Panc1 (cell line): Measurements from ENCODE around the gene CDAN1. TPM values are rescaled to one million over a fixed set of nuclear protein-coding genes. Genes with fewer than 3 reads are reported as not detected.

Experiments used
- ATAC-seq: fragments of 200-7000 bp; cut with Tn5 transposase; 2 replicates; pipeline ENCODE4 v1.9.1; 2020; ENCODE audit warnings: mild to moderate bottlenecking, moderate library complexity
- BruUV-seq: library from RNA; stranded (reverse); fragments of 400-500 nt; replicated peaks from 2 replicates; lab custom pipeline; 2021; lab: Mats Ljungman, UMichigan
- CTCF ChIA-PET: fragments of 300-600 bp; sonication (Branson Sonifier 250); formaldehyde crosslinking; loops from one replicate; lab custom pipeline; 2022; ENCODE audit warnings: antibody characterized with exemption; lab: Charles Lee
- POLR2A ChIA-PET: fragments of 300-600 bp; sonication (Branson Sonifier 250); formaldehyde crosslinking; loops from one replicate; lab custom pipeline; 2022; ENCODE audit warnings: antibody characterized with exemption; lab: Charles Lee
- DNase-seq: peaks from one replicate; pipeline ENCODE4 v3.0.0-alpha.2; 2010; ENCODE audit warnings: low read depth, low spot score
- H3K27ac ChIP-seq: 2 replicates; pipeline ENCODE4 v1.5.1; 2011; ENCODE audit warnings: mild to moderate bottlenecking, low read length, inconsistent platforms
- H3K27me3 ChIP-seq: fragments of 200-500 bp; sonication (Bioruptor generic); 2 replicates; pipeline ENCODE4 v1.6.0; 2014; ENCODE audit warnings: low read length, inconsistent platforms; ENCODE audit not compliant: control insufficient read depth, insufficient read depth
- H3K36me3 ChIP-seq: fragments of 200-500 bp; sonication (Bioruptor generic); 2 replicates; pipeline ENCODE4 v1.5.1; 2014; ENCODE audit warnings: inconsistent platforms, mild to moderate bottlenecking, low read length, moderate library complexity; ENCODE audit not compliant: control insufficient read depth, insufficient read depth
- H3K4me1 ChIP-seq: 2 replicates; pipeline ENCODE4 v1.5.1; 2011; ENCODE audit warnings: inconsistent platforms, mild to moderate bottlenecking, low read length, moderate library complexity; ENCODE audit not compliant: control insufficient read depth, insufficient read depth
- H3K4me3 ChIP-seq, 2 experiments: 2 replicates each; pipeline ENCODE4 v1.5.1; 2011 to 2012; ENCODE audit warnings: low read depth in 2 of 2, low read length in 2 of 2, mild to moderate bottlenecking in 2 of 2, inconsistent platforms in 1 of 2, moderate library complexity in 1 of 2
- H3K9me3 ChIP-seq: fragments of 200-500 bp; sonication (Bioruptor generic); 2 replicates; pipeline ENCODE4 v1.5.1; 2014; ENCODE audit warnings: low read depth, mild to moderate bottlenecking, inconsistent platforms, low read length, moderate library complexity; ENCODE audit not compliant: control insufficient read depth, insufficient read depth
- CTCF ChIP-seq: fragments of 450-650 bp; IDR thresholded peaks from 2 replicates; pipeline ENCODE4 v1.5.1; 2017; ENCODE audit warnings: mild to moderate bottlenecking
- POLR2AphosphoS5 ChIP-seq: IDR thresholded peaks from 2 replicates; pipeline ENCODE4 v1.6.1; 2012; ENCODE audit warnings: mild to moderate bottlenecking, low read depth, low read length, moderate library complexity
- REST ChIP-seq, 2 experiments: IDR thresholded peaks; 2 replicates each; pipeline ENCODE4 v1.6.1; 2011 to 2012; ENCODE audit warnings: low read depth in 2 of 2, control low read depth in 1 of 2, low read length in 1 of 2, mild to moderate bottlenecking in 1 of 2, moderate library complexity in 1 of 2; ENCODE audit not compliant: insufficient read depth in 1 of 2
- SIN3A ChIP-seq: IDR thresholded peaks from 2 replicates; pipeline ENCODE4 v1.6.1; 2012; ENCODE audit warnings: low read depth, mild to moderate bottlenecking, low read length, moderate library complexity, borderline replicate concordance; ENCODE audit not compliant: insufficient read depth
- TCF7L2 ChIP-seq: IDR thresholded peaks from 2 replicates; pipeline ENCODE4 v1.6.1; 2011; ENCODE audit warnings: mild to moderate bottlenecking, low read depth, low read length, inconsistent platforms
- in situ Hi-C: cut with HindIII; loops from 2 replicates; pipeline ENCODE4 v1.10.0; 2016; ENCODE audit warnings: low sequenced_read_pairs, low pct_unique_long_range_greater_than_20kb
- intact Hi-C: fragments of 100-400 bp; cut with micrococcal nuclease; formaldehyde crosslinking; loops from one replicate; pipeline ENCODE4 v1.10.0; 2022; ENCODE audit not compliant: unreplicated experiment
- total RNA-seq: library from RNA; stranded (reverse); gene quantifications from one replicate; pipeline ENCODE4 v1.2.1, GENCODE V29; 2021; ENCODE audit not compliant: unreplicated experiment

Gene CDAN1
- total RNA-seq, 1 experiment from 2014 or later: 41.1 TPM

- Histone ChIP-seq H3K36me3 (no peaks in the 10 kb centered on the region), H3K27ac (no peak overlapping the region), H3K4me3 (no peak overlapping the region), H3K4me1 (no peaks in the 10 kb centered on the region), H3K27me3 (no peaks in the 10 kb centered on the region), H3K9me3 (no peaks in the 10 kb centered on the region)
- TF ChIP-seq POLR2AphosphoS5: no peak
- no peak for TF ChIP-seq REST (IDR thresholded peaks at IDR 0.05; ENCODE audit: insufficient read depth in 1 of 2, low read depth in 2 of 2, low read length in 1 of 2)
- TF ChIP-seq SIN3A: no peak
- TF ChIP-seq CTCF: no peak
- no peak for TF ChIP-seq TCF7L2
- ATAC-seq (no peak), DNase-seq (no peak)
- no TSS peak for BruUV-seq
- CTCF ChIA-PET: no interaction called here
- intact Hi-C loops: no loop called here
- in situ Hi-C loops: no loop called here
- POLR2A ChIA-PET: interaction anchor here (0.6 kb wide), 1 partner anchor 91 kb away, joined by 8 read pairs; no protein-coding TSS in a partner anchor
These were observed 57.4 kb downstream of the CDAN1 start for GRCh38 chr15:42679285-42680141.

GRCh38 chr15:42675021-42675420 lies 61.9 kb downstream of the CDAN1 start:
- Histone ChIP-seq H3K36me3 (no peaks in the 10 kb centered on the region), H3K27me3 (no peaks in the 10 kb centered on the region), H3K27ac (no peak overlapping the region), H3K4me1 (no peaks in the 10 kb centered on the region), H3K9me3 (no peaks in the 10 kb centered on the region), H3K4me3 (no peak overlapping the region)
- POLR2A ChIA-PET: no interaction called here
- ATAC-seq (no peak), DNase-seq (no peak)
- BruUV-seq: no TSS peak
- intact Hi-C loops (no loop called here), in situ Hi-C loops (no loop called here)
- CTCF ChIA-PET: no interaction called here
- TF ChIP-seq REST (IDR thresholded peaks at IDR 0.05; ENCODE audit: insufficient read depth in 1 of 2, low read depth in 2 of 2, low read length in 1 of 2) (no peak), TCF7L2 (no peak), POLR2AphosphoS5 (no peak), CTCF (no peak), SIN3A (no peak)
